ENCODE measurements around the gene ID3. TPM values are rescaled to one million over a fixed set of nuclear protein-coding genes. Genes with fewer than 3 reads are reported as not detected.

Gene ID3
- total and polyA plus RNA-seq, 9 of the 15 experiments (the other 6 are each of a cell fraction or from before 2014, with no cell fraction given): 6.8 to 59.8 (median 23.5) TPM

DNA sequence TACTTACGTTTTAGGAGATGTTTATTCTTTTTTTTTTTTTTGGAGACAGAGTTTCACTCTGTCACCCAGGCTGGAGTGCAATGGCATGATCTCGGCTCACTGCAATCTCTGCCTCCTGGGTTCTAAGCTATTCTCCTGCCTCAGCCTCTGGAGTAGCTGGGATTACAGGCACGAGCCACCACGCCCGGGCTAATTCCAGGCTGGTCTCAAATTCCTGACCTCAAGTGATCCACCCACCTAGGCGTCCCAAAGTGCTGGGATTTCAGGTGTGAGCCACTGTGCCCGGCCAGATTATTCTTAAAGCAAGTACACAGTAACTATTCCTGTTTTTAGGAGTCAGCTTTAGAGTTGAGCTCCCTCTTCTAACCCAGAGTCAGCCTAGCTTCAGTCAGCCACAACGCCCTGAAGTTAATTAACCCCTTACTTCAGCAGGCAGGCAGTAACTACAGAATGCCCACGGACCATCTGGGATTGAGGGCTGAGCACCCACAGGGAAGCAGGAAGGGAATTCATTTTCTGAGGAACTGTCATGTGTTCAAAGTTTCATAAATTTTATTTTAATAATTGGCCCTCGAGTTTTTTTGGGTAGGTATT, 5.3 kb upstream of the ID3 start:
- POLR2A ChIA-PET: interaction anchor here (0.8 to 1.6 kb wide), 4 partner anchors 8 to 127 kb away, joined by 3 read pairs; partner anchors contain the start of gene RPL11
- Histone ChIP-seq H3K9me3 (replicated peaks; ENCODE audit: control insufficient read depth, insufficient read depth, low read depth, low read length) (no peaks in the 10 kb centered on the region), H4K20me1 (replicated peaks; ENCODE audit: control insufficient read depth, insufficient read depth, low read length) (no peaks in the 10 kb centered on the region), H3K27me3 (ENCODE audit: control insufficient read depth in 2 of 2, insufficient read depth in 2 of 2, low read length in 2 of 2) (no peaks in the 10 kb centered on the region), H3K4me1 (replicated peaks in 1 of 2; ENCODE audit: control insufficient read depth in 2 of 2, insufficient read depth in 2 of 2, low read length in 2 of 2) (peaks cover 48 to 57% of the 10 kb centered on the region in 2 experiments), H3K27ac (ENCODE audit: extremely low read depth, low read depth, low read length) (no peak overlapping the region), H2AFZ (ENCODE audit: low read depth, low read length) (peak overlapping the region; percentile 42; the same call in 1 of the 2 replicates), H3K9me1 (ENCODE audit: control insufficient read depth, insufficient read depth, low read length) (no peaks in the 10 kb centered on the region), H3K9ac (ENCODE audit: insufficient read depth in 1 of 2, low read depth in 2 of 2, low read length in 2 of 2) (no peak overlapping the region), H3K36me3 (ENCODE audit: control insufficient read depth, insufficient read depth, low read length) (no peaks in the 10 kb centered on the region), H3K4me2 (ENCODE audit: insufficient read depth, low read length) (no peak overlapping the region), H3K79me2 (ENCODE audit: control insufficient read depth, insufficient read depth, low read length) (no peaks in the 10 kb centered on the region), H3K4me3 (no peak overlapping the region)
- no TSS peak for BruUV-seq (replicated peaks)
- no peak for ATAC-seq
- FAIRE-seq: no peak
- TF ChIP-seq KLF1 (tag; IDR thresholded peaks at IDR 0.05) (no peak), ZNF717 (CRISPR knock-in tag; IDR thresholded peaks at IDR 0.05) (no peak), KLF16 (IDR thresholded peaks at IDR 0.05) (no peak), CREBBP (IDR thresholded peaks at IDR 0.05; ENCODE audit: low read depth, low read length) (no peak)
- in situ Hi-C loops (cut with MboI) (no loop called here), intact Hi-C loops (cut with micrococcal nuclease) (no loop called here)
- 20% methylated on average over 10 of the region's 10 CpGs for WGBS (ENCODE audit: insufficient coverage, low coverage, missing lambda C conversion rate)
- no peak for DNase-seq (ENCODE audit: extremely low read depth in 1 of 4, low spot score in 3 of 4)
- CTCF ChIA-PET (ENCODE audit: low intra/inter-chr PET ratio): interaction anchor here (0.7 kb wide), 1 partner anchor 553 kb away, joined by 6 read pairs; no protein-coding TSS in a partner anchor

DNA sequence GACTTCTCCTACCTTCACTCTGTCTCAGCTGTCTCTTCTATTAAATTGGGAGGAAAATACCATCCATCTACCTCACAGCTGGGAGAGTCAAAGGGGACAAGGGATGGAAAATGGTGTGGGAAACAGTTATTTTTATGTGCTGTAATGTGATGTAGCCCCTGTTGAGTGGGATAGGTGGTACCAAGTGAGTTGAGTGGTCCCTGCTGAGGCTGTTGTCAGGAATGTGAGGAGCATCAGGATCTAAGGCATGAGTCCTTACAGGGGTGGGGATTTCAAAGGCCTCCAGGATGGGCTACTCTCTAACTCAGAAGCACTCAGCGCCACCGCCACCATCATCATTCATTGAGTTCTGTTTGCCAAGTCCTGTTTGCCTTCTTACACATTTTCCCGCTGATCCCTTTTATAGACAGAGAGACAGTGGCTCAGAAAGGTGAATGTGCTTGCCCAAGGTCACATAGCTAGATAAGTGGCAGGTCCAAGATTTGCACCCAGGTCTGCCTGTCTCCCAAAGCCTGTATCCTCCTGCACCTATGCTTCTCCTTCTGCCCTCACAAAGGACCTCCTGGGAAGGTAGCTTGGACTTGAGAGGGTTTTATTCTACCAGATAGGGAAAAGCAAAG, 4.6 kb upstream of the ID3 start:
- no peak overlapping the region for H3K27ac ChIP-seq (ENCODE audit: extremely low read depth, low read depth, low read length)
- in situ Hi-C loops (cut with MboI) (no loop called here), intact Hi-C loops (cut with micrococcal nuclease) (no loop called here)
- ATAC-seq: no peak
- ChIA-PET CTCF (ENCODE audit: low intra/inter-chr PET ratio) (no interaction called here), POLR2A (interaction anchor here (0.8 to 1.7 kb wide), 5 partner anchors 9 to 128 kb away, joined by 3 read pairs; partner anchors contain the start of gene RPL11)
- peak overlapping the region in 1 of 2 experiments; percentile 6; a peak in 1 of 4 replicates for H3K9ac ChIP-seq (ENCODE audit: insufficient read depth in 1 of 2, low read depth in 2 of 2, low read length in 2 of 2)
- no TSS peak for BruUV-seq (replicated peaks)
- H3K4me1 ChIP-seq (replicated peaks in 1 of 2; ENCODE audit: control insufficient read depth in 2 of 2, insufficient read depth in 2 of 2, low read length in 2 of 2): peaks cover 51% of the 10 kb centered on the region in 2 experiments
- no peaks in the 10 kb centered on the region for H3K27me3 ChIP-seq (ENCODE audit: control insufficient read depth in 2 of 2, insufficient read depth in 2 of 2, low read length in 2 of 2)
- DNase-seq (ENCODE audit: extremely low read depth in 1 of 4, low spot score in 3 of 4): no peak
- no peaks in the 10 kb centered on the region for H4K20me1 ChIP-seq (replicated peaks; ENCODE audit: control insufficient read depth, insufficient read depth, low read length)
- H3K9me3 ChIP-seq (replicated peaks; ENCODE audit: control insufficient read depth, insufficient read depth, low read depth, low read length): no peaks in the 10 kb centered on the region
- WGBS (ENCODE audit: insufficient coverage, low coverage, missing lambda C conversion rate): 64% methylated on average over 3 of the region's 3 CpGs
- H3K4me2 ChIP-seq (ENCODE audit: insufficient read depth, low read length): no peak overlapping the region
- H3K4me3 ChIP-seq: no peak overlapping the region
- no peaks in the 10 kb centered on the region for H3K36me3 ChIP-seq (ENCODE audit: control insufficient read depth, insufficient read depth, low read length)
- H2AFZ ChIP-seq (ENCODE audit: low read depth, low read length): no peak overlapping the region
- no peaks in the 10 kb centered on the region for H3K9me1 ChIP-seq (ENCODE audit: control insufficient read depth, insufficient read depth, low read length)
- H3K79me2 ChIP-seq (ENCODE audit: control insufficient read depth, insufficient read depth, low read length): peaks cover 4% of the 10 kb centered on the region
- TF ChIP-seq THRAP3 (IDR thresholded peaks at IDR 0.05; ENCODE audit: borderline replicate concordance): no peak
- TF ChIP-seq NCOA6 (IDR thresholded peaks at IDR 0.05): no peak
- TF ChIP-seq ESRRA (IDR thresholded peaks at IDR 0.05; ENCODE audit: borderline replicate concordance, low read depth): peak; percentile 47; the same call in 1 of the 2 replicates
- no peak for FAIRE-seq
